ENCODE data around the gene SORD.
"Not testable (repeated sequence)": the region's sequence is repeated elsewhere in the genome, so short reads cannot be mapped to it uniquely, and the experiment has no call there.

Gene SORD

DNA sequence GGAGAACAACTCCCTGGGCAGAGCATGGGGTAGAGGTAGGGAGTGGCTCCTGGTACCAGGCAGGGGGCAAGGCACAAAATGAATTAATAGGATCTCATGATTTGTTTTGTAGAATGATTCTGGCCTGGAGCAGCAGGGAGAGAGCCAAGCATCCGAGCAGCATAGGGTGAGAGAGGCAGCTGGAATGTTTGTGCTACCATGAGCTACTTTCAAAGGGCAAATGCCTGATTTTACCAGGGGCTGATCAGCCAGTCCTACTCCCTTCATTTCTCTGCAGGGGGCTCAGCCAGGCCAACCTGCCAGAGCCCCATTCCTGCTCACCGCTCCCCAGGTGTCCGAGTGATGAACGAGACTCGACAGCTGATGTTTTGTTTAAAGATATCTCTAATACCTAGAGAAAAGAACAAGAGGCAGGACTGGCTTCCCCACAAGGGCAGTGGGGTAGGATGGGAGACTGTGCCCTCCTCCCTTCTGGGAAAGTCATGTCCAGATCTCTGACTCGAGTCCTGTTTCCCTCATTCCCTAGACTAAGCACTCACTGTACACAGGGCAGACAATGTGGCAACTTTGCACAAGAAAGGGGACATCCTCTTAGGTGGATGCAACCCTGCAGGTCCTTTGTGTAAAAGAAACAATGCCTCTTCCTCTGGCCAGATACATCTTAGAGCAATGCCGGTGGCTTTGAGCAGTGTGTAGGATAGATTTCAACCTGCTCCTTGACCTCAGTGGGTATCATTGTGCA is 78.1 kb downstream of the SORD start:
- DNase-seq: no peak

DNA sequence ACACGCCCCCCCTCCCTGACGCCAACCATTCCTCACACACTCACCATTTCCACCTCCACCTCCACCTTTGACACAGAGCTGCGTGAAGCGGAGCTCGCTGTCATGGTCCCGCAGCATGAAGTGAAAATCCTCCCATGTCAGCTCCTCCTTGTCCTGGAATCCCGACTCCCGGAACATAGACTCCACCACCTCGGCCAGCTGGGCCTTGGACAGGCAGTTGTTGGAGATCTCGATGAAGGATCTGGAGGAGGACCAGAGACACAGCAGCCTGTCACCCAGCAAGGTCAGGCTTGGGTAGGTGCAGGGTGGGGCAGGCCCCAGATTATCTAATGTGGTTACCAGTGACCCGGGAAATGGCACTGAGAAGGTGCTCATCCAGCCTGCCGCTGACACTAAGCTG is 78.8 kb downstream of the SORD start:
- no peak for DNase-seq

DNA sequence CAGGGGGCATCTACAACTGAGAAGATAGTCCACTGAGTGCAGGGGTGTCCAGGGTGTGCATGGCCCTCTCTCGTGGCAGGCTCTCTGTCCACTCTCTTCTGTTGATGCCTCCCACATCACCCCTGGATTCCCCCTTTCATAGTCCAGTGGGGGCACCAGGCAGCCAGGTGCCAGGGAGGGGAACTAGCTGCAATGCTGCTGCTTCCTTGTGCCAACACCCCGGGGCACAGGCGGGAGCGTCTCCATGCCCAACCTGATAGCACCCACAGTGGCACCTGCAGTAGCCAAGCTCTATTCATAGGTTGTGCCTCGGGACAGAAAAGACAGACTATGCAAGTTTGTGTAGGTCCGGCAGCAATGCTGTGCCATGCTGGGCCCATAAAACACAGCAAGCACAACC is 79.2 kb downstream of the SORD start:
- no peak for DNase-seq

DNA sequence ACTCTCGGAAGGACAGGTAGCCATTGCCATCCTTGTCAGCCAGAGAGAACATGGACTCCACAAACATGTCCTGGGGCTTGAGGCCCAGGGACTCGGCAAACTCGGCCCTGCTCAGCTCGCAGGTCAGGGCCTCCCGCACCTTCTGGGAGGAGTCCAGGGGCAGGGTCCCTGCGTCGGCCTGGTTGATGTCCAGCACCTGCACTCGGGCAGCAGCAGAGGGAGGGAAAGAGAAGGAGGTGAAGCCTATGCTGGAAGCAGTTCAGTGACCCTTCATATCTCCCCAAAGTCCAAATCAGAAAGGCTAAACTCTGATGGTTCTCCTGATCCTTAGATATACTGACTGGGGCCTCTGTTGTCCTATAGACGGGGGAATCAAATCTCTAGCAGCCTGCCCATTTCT is 81.2 kb downstream of the SORD start:
- DNase-seq: not testable (repeated sequence)

DNA sequence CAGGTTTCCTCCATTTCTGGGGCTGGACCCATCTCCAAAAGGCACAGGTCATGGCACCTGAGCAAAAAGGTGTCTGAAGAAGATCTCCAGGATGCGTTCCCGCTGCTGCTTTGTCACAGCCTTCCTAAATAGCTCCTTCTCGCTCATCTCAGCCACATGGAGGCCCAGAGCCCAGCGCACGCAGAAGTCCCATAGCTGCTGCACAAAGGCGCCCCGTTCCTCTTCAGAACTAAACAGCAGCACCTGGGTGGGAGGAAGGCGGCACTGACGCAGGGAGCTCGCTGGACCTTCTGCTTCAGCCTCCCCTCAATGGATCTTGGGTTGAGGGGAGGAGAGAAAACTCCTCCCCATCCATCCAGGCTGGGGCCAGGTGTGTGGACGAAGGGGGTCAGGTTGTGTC is 82.6 kb downstream of the SORD start:
- DNase-seq: no peak

DNA sequence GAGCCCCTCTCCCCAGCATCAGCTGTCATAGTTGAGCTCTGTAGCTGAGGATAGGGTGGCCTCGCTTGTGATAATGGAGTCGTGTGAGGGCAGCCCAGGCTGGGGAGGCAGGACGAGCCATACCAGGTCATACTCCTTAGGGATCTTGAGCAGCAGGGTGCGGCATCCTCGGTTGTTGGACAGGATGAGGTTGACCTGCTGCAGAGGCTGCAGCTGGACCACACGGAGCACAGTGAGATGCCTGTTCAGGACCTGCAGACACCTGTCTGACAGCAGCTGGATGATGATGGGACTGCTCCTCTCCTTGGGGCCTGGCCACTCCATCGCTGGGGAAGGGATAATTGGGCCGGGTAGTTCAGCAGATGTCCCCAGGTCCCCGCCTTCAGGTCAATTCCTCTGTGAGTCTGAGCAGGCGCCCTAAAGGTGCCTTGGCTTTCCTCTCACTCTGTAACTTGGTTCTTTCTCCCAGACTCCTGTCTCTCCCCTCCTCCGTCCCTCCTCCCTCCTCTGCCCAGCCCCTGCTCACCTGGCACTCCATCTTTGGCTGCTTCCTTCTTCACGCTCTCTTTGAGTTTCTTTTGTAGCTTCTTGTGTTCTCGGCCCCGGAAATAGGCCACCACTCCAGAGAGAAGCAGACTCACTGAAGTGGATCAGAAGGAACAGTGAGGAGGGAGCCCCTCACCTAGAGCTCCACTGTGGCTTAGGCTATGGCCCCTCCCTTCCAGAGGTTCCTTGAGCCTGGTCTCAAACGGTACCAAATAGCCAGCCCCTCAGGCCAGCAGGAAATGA is 83.2 kb downstream of the SORD start:
- DNase-seq: no peak

DNA sequence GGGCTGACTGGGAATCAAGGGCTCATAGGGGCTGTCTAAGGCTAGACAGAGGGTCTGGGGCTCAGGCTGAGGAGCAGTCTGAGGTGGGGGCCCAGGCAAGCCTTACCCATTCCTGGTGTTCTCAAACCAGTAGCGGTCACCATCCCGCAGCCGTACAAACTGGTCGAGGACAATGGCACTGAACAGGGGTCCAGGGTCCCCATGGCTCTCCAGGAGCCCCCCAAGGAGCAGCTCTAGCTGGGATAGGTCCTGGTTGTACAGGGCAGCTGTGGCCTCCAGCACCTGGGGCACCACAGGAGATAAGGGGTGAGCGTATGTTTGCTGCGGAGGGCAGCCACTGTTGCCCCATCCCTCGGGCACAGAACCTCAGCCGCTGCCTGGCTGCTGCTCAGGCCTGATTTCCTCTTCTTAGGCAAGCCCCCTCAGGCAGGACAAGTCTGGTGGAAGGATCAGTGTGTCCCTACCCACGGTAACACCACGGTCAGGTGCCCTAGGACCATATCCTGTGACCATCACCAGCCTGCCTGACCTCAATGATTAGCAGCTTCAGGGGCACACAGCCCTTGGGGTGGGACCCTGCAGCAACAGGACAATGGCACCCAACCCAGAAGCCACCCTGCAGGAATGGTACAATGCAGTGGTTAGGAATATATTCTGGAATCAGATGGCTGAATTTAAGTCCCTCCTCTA is 85.1 kb downstream of the SORD start:
- no peak for DNase-seq

DNA sequence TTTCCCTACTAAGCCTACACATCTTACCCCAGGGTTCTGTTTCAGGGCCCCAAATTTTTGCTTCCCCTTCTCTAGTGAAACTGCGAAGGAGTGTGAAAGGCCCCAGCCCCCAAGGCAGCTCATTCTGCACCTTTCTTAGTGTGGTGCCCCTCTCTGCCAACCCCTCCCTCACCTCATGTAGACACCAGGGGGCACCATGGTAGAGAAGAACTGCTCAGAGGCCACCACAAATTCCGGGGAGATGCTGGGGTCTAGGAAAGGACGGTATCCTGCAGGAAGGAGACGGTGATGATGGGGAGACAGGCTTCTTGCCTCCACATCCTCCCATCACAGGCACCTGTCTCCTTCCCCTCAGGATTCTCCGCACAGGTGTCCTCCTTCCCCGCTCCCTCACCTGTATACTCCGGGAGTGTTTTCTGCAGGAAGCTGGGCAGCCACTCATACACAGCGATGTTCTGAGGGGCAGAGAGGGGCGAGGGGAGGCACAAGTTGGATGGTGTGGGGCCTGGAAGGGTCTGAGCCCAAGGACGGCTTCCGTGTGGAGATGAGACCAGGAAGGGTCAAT is 87.3 kb downstream of the SORD start:
- DNase-seq: no peak

DNA sequence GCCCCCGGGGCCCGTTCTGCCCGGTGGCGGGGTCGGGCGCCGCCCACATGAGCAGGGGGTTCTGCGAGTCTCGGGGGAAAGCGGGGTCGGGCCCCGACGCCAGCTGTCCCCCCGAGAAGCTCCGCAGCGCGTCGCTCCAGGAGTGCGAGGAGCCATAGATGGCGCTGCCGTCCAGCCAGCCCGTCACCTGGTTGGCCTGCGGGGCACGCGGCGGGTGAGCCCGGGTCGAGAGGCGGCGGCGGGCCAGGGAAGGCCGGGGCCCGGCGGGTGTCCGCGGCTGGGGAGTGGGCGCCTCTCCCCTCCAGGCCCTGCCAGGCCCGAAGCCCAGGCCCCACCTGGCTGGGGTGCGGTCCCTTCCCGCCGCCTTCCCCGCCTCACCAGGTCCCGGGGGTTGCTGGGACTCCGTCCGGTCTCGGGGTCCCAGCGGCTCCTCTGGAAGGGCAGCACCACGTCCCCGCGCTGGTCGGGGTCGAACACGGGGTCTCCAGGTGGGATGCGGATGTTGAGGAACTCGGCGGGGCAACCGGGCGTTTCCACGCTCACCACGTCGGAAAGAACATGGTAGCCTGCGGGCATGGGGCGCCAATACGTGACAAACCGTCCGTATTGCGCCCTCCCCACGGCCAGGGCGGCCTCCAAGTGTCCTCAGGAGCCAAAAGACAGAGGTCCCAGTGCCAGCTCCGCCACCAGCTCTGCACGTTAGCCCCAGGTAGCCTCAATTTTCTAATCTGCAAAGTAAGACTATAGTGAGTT is 88.6 kb downstream of the SORD start:
- DNase-seq: no peak

DNA sequence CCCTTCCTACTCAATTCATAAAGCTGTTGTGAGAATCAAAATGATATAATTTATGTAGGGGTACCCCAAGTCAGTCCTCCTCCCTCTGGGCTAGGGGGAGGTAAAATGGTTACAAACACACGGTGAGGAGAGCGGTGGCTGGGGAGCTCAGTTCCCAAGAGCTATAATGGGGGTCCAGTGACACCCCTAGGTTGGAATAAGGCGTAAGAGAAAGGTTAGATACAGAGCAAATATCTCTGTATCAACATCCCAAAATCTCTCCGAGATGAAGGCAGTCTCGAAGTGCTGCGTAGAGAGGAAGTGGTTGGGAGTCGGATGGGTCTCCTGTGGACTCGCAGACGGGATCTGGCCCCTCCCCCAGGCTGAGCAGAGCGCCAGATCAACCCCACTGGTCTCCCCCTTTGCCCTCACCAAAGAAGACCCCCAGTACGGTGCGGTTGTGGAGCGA is 89.2 kb downstream of the SORD start:
- no peak for DNase-seq

DNA sequence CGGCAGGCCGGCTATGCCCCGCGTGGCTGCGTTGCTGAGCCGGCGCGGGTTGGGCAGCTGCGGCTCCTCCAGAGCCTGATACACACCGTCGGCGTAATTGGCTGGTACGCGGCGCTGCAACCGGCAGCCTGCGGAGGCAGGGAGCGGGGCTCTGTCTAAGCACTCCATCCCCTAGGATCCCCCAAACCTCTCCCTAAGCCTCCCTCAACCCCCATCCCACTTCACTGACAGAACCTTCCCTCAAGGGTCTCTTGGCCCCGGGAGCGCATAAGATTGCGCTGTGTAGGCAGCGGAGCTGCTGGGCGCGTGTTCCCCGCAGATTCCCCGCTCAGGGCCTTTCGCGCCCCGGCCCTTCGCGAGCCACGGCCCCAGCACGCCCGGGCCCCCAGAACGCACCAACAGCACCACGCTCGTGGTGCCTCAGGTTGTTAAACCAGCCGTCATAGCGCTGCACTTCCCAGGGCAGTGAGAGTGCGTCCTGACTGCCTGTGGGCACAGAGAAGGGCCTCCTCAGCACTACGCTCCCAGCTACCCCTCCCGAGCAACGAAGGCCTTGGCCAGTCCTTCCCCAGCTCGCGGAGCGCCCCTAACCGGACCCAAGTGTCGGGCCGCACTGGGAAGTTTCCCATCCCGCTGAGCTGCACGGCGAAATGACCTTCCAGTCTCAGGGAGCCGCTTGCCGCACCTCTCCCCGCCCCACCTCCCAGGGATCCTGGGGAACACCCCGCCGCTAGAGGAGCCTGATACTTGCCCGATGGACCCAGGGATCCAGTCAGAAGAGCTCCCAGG is 89.8 kb downstream of the SORD start:
- DNase-seq: peak; percentile 27

DNA sequence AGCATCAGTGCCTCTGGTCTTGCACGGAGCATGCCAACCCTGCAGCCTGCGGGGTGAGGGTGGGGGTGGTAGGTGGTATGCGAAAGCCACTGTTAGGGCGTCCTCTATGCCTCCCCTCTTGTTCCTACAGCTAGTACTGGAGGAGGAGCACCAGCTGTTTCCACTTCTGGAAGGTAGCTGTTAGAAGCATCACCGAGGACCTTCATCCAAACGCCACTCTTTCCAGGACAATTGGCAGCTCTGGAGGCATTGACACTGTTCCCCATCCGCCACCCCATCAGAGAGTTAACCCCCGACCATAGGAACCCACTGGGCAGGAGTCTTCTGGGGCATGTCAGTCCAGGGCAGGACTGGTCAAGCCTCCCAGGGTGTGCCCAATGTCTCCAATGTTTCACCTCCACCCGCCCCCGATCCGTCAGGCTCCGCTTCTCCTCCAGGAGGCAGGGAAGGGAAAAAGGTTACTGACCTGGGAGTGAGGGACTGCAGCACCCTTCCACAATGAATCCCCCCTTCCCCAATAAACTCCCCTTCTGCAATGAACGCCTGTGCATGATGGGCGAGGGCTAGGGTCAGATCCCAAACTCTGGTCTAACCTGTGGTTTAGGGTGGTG is 90.5 kb downstream of the SORD start:
- DNase-seq: no peak

DNA sequence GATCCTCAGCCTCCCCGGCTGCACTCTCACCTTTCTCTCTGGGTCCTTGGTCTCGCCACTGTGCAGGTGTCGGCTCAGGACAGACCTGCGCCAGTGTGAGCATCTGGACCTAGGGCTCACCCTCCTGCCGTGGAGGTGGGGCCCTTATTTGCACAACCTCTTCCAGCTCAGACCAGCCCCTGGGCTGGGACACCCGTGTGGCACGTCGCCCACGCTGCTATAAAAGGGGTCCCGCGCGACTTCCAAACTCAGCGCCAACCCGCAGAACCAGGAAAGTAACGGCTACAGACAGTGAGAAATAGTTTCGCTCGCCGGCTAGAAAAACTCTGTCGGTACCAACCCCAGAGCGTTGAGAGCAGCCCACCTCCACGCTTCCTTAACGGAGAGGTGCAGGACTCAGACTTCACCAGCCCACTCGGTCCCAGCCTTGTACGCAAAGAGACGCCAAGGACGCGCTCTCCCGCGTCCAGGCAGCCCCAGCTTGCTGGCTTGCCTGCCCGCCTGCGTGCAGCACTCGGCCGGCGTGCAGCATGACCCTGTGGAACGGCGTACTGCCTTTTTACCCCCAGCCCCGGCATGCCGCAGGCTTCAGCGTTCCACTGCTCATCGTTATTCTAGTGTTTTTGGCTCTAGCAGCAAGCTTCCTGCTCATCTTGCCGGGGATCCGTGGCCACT is 91.2 kb downstream of the SORD start, which contains the start of the genes DUOX2 and DUOXA2:
TSS of gene DUOX2 (minus strand) at position 97 of the 675 bp plus-strand sequence. CDS start 761 bp downstream, outside the sequence.
TSS of gene DUOXA2 (plus strand) at position 251 of the 675 bp plus-strand sequence. CDS start at position 531, 280 bp downstream.
- no peak for DNase-seq

DNA sequence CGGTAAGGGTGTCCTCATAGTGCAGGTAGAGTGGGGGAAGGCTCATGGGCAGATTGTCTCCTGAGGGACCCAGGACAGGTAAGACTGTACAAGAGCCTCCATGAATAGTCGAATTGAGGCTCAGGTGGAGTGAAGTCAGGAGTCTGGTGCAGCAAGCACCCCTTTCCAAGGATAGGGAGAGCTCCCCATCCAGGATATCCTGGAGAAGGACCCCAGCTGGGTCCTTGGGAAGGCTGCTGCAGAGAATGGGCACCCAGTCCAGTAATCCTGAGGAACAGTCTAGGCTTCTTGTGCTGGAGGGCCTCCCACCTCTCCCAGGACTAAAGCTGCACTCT is 91.7 kb downstream of the SORD start:
- no peak for DNase-seq

DNA sequence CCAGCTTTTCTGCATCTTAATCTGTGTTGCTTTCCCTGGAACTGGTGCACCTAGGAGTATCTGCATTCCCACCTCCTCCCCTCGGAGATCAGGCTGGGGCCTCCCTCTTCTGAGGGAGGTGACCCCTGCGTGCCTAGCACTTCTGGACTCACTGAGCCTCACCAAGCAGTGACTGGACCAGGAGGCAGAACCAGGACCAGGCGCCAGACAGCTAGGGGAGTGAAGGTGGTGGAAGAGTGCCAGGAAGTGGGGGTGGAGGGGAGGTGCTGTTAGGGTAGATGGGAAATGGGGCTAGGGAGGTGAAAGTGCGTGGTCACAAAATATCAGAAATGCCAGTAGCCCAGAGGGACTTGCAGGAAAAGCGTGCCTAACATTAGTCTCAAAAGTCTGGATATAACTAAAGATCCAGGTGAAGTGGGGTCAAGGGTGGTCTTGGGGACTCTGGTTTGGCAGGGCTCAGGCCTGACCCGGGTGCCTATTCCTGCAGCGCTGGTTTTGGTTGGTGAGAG is 92.4 kb downstream of the SORD start:
- no peak for DNase-seq

DNA sequence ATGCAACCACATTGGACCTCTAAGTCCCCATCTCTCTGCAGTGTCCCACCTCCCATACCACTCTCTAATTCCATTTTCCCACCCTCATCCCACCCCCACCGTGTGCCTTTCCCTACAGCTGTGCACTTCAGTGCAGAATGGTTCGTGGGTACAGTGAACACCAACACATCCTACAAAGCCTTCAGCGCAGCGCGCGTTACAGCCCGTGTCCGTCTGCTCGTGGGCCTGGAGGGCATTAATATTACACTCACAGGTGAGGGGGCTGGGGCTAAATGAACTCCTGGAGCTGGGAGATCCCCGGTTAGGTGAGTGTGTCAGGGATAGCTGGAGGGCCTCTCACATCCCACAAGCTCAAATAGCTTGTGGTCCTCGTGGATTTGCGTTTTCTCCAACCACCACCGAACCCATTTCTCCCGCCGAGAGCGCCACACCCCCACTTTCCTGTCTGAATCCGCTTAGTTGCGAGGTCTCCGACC is 93.0 kb downstream of the SORD start:
- no peak for DNase-seq

DNA sequence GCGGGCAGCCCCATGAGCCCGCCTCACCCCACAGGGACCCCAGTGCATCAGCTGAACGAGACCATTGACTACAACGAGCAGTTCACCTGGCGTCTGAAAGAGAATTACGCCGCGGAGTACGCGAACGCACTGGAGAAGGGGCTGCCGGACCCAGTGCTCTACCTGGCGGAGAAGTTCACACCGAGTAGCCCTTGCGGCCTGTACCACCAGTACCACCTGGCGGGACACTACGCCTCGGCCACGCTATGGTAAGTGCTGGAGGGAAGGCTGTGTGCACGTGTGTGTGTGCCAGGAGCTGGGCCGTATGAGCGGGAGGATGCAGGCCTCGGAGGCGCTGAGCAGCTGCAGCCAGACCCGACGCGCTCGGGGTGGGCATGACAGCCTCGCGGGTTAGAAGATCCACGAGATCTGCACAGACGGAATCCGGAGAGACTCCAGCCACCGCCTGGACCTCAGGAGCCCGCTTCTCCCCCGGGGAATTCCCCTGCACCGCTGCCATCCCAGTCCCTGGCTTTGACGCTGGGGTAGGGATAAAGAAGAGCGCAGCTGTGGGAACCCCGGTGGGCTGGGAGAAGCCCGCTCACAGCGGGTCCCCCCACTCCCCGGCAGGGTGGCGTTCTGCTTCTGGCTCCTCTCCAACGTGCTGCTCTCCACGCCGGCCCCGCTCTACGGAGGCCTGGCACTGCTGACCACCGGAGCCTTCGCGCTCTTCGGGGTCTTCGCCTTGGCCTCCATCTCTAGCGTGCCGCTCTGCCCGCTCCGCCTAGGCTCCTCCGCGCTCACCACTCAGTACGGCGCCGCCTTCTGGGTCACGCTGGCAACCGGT is 93.7 kb downstream of the SORD start:
- DNase-seq: no peak

DNA sequence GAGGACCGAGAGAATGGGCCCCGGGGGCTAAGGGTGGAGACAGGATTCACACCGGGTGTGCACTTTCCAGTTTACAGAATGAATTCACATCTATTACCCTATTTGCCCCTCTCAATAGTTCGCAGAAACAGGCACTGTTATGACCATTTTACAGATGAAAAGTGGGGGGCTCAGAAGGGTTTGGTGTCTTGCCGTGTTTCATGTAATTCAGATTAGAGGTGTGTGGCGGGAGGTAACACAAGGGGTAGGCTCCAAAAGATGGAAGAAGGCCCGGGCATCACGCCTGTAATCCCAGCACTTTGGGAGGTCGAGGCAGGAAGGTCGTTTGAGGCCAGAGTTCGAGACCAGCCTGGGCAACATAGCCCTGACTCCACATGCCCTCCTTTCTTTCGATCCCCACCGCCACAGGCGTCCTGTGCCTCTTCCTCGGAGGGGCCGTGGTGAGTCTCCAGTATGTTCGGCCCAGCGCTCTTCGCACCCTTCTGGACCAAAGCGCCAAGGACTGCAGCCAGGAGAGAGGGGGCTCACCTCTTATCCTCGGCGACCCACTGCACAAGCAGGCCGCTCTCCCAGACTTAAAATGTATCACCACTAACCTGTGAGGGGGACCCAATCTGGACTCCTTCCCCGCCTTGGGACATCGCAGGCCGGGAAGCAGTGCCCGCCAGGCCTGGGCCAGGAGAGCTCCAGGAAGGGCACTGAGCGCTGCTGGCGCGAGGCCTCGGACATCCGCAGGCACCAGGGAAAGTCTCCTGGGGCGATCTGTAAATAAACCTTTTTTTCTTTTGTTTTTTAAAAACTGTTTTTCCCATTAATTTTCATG is 94.5 kb downstream of the SORD start:
- no peak for DNase-seq
